GM21786 (cell line): ENCODE measurements around the gene PRRC2B.
"Not testable (repeated sequence)": the region's sequence is repeated elsewhere in the genome, so short reads cannot be mapped to it uniquely, and the experiment has no call there.

Experiments used
- ATAC-seq: cut with Tn5 transposase; IDR thresholded peaks from one replicate; pipeline ENCODE4 v1.9.1; 2021; ENCODE audit not compliant: unreplicated experiment

Gene PRRC2B

GRCh38 chr9:131393622-131394463 is at the start of gene PRRC2B:
PRRC2B (plus strand) TSS chr9:131394086; CDS start chr9:131430145, 36,059 bp downstream.
- peak; percentile 31 for ATAC-seq

- not testable (repeated sequence) for ATAC-seq
Observed at GRCh38 chr9:131344931-131345535, 48.9 kb upstream of the PRRC2B start.

GRCh38 chr9:131346559-131346958 is 47.3 kb upstream of the PRRC2B start:
- no peak for ATAC-seq

- no peak for ATAC-seq
Observed at GRCh38 chr9:131347376-131348020, 46.4 kb upstream of the PRRC2B start.

GRCh38 chr9:131348631-131349521 is 45.0 kb upstream of the PRRC2B start:
- ATAC-seq = no peak

GRCh38 chr9:131349522-131349880 is 44.4 kb upstream of the PRRC2B start:
- ATAC-seq = no peak

GRCh38 chr9:131349881-131350563 is 43.9 kb upstream of the PRRC2B start:
- no peak for ATAC-seq

GRCh38 chr9:131356479-131356878 is 37.4 kb upstream of the PRRC2B start:
- not testable (repeated sequence) for ATAC-seq

- ATAC-seq = no peak
Observed at GRCh38 chr9:131358556-131358955, 35.3 kb upstream of the PRRC2B start.

- ATAC-seq = no peak
Observed at GRCh38 chr9:131361202-131361833, 32.6 kb upstream of the PRRC2B start.

- ATAC-seq = no peak
Observed at GRCh38 chr9:131365546-131365945, 28.3 kb upstream of the PRRC2B start.

- ATAC-seq = no peak
Observed at GRCh38 chr9:131366761-131367401, 27.0 kb upstream of the PRRC2B start.

- ATAC-seq = no peak
Observed at GRCh38 chr9:131367450-131367849, 26.4 kb upstream of the PRRC2B start.

- ATAC-seq = no peak
Observed at GRCh38 chr9:131370638-131371037, 23.2 kb upstream of the PRRC2B start.

GRCh38 chr9:131372599-131372973 is 21.3 kb upstream of the PRRC2B start:
- ATAC-seq = not testable (repeated sequence)

- ATAC-seq = not testable (repeated sequence)
Observed at GRCh38 chr9:131374638-131375037, 19.2 kb upstream of the PRRC2B start.

GRCh38 chr9:131379056-131379455 is 14.8 kb upstream of the PRRC2B start:
- no peak for ATAC-seq

- no peak for ATAC-seq
Observed at GRCh38 chr9:131382850-131383729, 10.8 kb upstream of the PRRC2B start.
